ENCODE data around the gene CACFD1. TPM values are rescaled to one million over a fixed set of nuclear protein-coding genes. Genes with fewer than 3 reads are reported as not detected.

Gene CACFD1
- total RNA-seq, 1 donor = 4.4 TPM

- TF ChIP-seq, protein P1, sequence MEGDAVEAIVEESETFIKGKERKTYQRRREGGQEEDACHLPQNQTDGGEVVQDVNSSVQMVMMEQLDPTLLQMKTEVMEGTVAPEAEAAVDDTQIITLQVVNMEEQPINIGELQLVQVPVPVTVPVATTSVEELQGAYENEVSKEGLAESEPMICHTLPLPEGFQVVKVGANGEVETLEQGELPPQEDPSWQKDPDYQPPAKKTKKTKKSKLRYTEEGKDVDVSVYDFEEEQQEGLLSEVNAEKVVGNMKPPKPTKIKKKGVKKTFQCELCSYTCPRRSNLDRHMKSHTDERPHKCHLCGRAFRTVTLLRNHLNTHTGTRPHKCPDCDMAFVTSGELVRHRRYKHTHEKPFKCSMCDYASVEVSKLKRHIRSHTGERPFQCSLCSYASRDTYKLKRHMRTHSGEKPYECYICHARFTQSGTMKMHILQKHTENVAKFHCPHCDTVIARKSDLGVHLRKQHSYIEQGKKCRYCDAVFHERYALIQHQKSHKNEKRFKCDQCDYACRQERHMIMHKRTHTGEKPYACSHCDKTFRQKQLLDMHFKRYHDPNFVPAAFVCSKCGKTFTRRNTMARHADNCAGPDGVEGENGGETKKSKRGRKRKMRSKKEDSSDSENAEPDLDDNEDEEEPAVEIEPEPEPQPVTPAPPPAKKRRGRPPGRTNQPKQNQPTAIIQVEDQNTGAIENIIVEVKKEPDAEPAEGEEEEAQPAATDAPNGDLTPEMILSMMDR (IDR thresholded peaks at IDR 0.05; ENCODE audit: insufficient read depth, low read length) = no peak
- no peak overlapping the region for H3K4me3 ChIP-seq (ENCODE audit: low read depth, low read length)
- no peak for DNase-seq (ENCODE audit: low read depth)
Observed at GRCh38 chr9:133518200-133518599, 58.4 kb downstream of the CACFD1 start.

GRCh38 chr9:133518706-133519449 lies 59.1 kb downstream of the CACFD1 start:
- H3K4me3 ChIP-seq (ENCODE audit: low read depth, low read length) = no peak overlapping the region
- DNase-seq (ENCODE audit: low read depth) = no peak
- TF ChIP-seq, protein P1 (IDR thresholded peaks at IDR 0.05; ENCODE audit: insufficient read depth, low read length) = no peak

DNA sequence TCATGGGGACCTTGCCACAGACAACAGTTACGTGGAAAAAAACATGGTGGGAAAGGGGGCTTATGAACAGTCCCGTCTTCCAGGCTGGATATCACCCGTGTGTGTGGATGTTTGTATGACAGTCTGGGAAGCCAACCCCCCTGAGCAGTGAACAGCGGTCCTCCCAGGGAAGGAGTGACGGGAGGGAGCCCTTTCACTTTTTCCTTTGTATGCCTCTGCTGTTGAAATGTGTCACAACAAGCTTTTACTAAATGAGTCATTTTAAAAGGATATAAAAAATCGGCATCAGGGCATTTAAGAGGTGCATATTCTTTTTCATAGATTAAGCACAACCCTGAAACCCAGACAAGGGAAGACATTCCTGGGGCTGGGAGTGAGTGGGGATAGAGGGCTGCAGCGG lies 59.9 kb downstream of the CACFD1 start:
- TF ChIP-seq, protein P1 (IDR thresholded peaks at IDR 0.05; ENCODE audit: insufficient read depth, low read length) = no peak
- H3K4me3 ChIP-seq (ENCODE audit: low read depth, low read length) = no peak overlapping the region
- DNase-seq (ENCODE audit: low read depth) = no peak

DNA sequence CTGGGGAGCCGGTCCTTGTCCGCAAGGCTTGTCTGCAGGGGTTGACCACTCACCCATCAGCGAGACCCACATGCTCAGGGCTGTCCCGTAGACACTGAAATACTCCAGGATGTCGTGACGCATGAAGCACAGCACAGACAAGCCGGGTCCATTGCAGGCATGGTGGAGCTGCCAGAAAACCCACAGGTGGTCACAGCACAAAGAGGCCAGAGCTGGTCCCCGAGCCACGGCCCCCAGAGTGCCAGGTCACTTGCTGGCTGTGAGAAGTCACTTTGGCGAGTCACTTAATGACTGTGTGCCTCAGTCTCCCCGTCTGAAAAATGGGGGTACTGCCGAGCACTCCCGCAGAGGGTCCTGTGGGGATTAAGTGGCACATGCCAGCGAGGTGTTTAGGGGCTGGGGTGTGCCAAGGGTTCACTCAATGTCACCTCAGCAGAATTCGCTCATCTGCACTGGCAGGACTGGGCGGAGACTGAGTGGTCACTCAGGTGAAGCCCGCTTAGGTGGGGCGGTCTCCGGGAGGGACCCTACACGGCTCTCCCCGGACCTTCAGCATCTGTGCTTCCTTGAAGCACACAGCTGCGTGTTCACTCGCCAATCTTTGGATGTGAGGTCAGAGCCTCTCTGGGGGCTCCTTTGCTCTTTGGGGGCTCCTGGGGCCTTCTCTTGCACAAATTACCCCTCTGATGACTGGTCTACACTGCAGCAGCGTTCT lies 60.5 kb downstream of the CACFD1 start:
- H3K4me3 ChIP-seq (ENCODE audit: low read depth, low read length) = no peak overlapping the region
- DNase-seq (ENCODE audit: low read depth) = no peak
- TF ChIP-seq, protein P1 (IDR thresholded peaks at IDR 0.05; ENCODE audit: insufficient read depth, low read length) = no peak

Other genes with a start within 250 kb of the CACFD1 start
- gene ABO, start 184.8 kb upstream of the CACFD1 start, total RNA-seq (ENCODE audit: low replicate concordance) = not detected in 2 replicates
- gene SURF6, start 123.8 kb upstream of the CACFD1 start, total RNA-seq (ENCODE audit: low replicate concordance) = 6.9 and 13.5 TPM in 2 replicates
- 17.7 and 19.7 TPM in 2 replicates for gene MED22, start 111.8 kb upstream of the CACFD1 start, total RNA-seq (ENCODE audit: low replicate concordance)
- 2,301 and 2,411 TPM in 2 replicates for gene RPL7A, start 111.8 kb upstream of the CACFD1 start, total RNA-seq (ENCODE audit: low replicate concordance)
- gene SURF1, start 103.5 kb upstream of the CACFD1 start, total RNA-seq (ENCODE audit: low replicate concordance) = 25.1 and 49.3 TPM in 2 replicates
- gene SURF2, start 103.4 kb upstream of the CACFD1 start, total RNA-seq (ENCODE audit: low replicate concordance) = 12.5 and 33.9 TPM in 2 replicates
- gene SURF4, start 83.9 kb upstream of the CACFD1 start, total RNA-seq (ENCODE audit: low replicate concordance) = 103 and 275 TPM in 2 replicates
- 0.33 and 1.3 TPM in 2 replicates for gene STKLD1, start 83.6 kb upstream of the CACFD1 start, total RNA-seq (ENCODE audit: low replicate concordance)
- 11.7 and 73.3 TPM in 2 replicates for gene REXO4, start 42.0 kb upstream of the CACFD1 start, total RNA-seq (ENCODE audit: low replicate concordance)
- gene ADAMTS13, start 37.6 kb upstream of the CACFD1 start, total RNA-seq (ENCODE audit: low replicate concordance) = 1.4 and 2.1 TPM in 2 replicates
- 0.74 and 7.3 TPM in 2 replicates for gene SLC2A6, start 19.1 kb downstream of the CACFD1 start, total RNA-seq (ENCODE audit: low replicate concordance)
- not detected in 2 replicates for gene MYMK, start 65.0 kb downstream of the CACFD1 start, total RNA-seq (ENCODE audit: low replicate concordance)
- 0.16 TPM in 1 of 2 replicates, not detected in the other for gene ADAMTSL2, start 74.7 kb downstream of the CACFD1 start, total RNA-seq (ENCODE audit: low replicate concordance)
- not detected in 2 replicates for gene FAM163B, start 149.4 kb downstream of the CACFD1 start, total RNA-seq (ENCODE audit: low replicate concordance)
- not detected in 2 replicates for gene DBH, start 176.4 kb downstream of the CACFD1 start, total RNA-seq (ENCODE audit: low replicate concordance)

All from fibroblast of the aortic adventitia (primary cell).